PC-3 (cell line): ENCODE measurements around the gene KCNQ1. TPM values are rescaled to one million over a fixed set of nuclear protein-coding genes. Genes with fewer than 3 reads are reported as not detected.

ENCODE experiments used
- ATAC-seq: fragments of 200-7000 bp; cut with Tn5 transposase; 2 replicates; pipeline ENCODE4 v1.9.1; 2020; ENCODE audit warnings: mild to moderate bottlenecking, moderate library complexity
- BruUV-seq: library from RNA; stranded (reverse); fragments of 400-500 nt; replicated peaks from 2 replicates; lab custom pipeline; 2021; lab: Mats Ljungman, UMichigan
- CTCF ChIA-PET: fragments of 300-600 bp; sonication (Branson Sonifier 250); formaldehyde crosslinking; loops from one replicate; lab custom pipeline; 2022; ENCODE audit warnings: antibody characterized with exemption; lab: Charles Lee
- POLR2A ChIA-PET: fragments of 300-600 bp; sonication (Branson Sonifier 250); formaldehyde crosslinking; loops from one replicate; lab custom pipeline; 2022; ENCODE audit warnings: antibody characterized with exemption; ENCODE audit not compliant: unreplicated experiment; lab: Charles Lee
- DNase-seq: peaks from one replicate; pipeline ENCODE4 v3.0.0-alpha.2; 2015
- H2AFZ ChIP-seq: fragments of 300-600 bp; sonication (generic); 2 replicates; pipeline ENCODE4 v1.6.0; 2016; ENCODE audit warnings: antibody characterized with exemption, low read length
- H3F3A ChIP-seq: fragments of 300-600 bp; sonication (generic); one replicate; pipeline ENCODE4 v1.6.0; 2017; ENCODE audit warnings: antibody characterized with exemption, low read length, control low read depth, mild to moderate bottlenecking; ENCODE audit not compliant: unreplicated experiment
- H3K27ac ChIP-seq: fragments of 300-600 bp; sonication (generic); 2 replicates; pipeline ENCODE4 v1.5.1; 2016; ENCODE audit warnings: mild to moderate bottlenecking, low read length
- H3K27me3 ChIP-seq: fragments of 300-600 bp; sonication (generic); 2 replicates; pipeline ENCODE4 v1.6.1; 2016; ENCODE audit warnings: low read length, mixed read lengths
- H3K36me3 ChIP-seq: fragments of 300-600 bp; sonication (generic); 2 replicates; pipeline ENCODE4 v1.6.1; 2016; ENCODE audit warnings: low read depth, mixed run types, low read length, mixed read lengths
- H3K4me1 ChIP-seq: fragments of 300-600 bp; sonication (generic); 2 replicates; pipeline ENCODE4 v1.5.1; 2016; ENCODE audit warnings: low read length; ENCODE audit not compliant: insufficient read depth
- H3K4me2 ChIP-seq: fragments of 300-600 bp; sonication (generic); 2 replicates; pipeline ENCODE4 v1.6.0; 2016; ENCODE audit warnings: low read length
- H3K4me3 ChIP-seq: fragments of 300-600 bp; sonication (generic); 2 replicates; pipeline ENCODE4 v1.5.1; 2016; ENCODE audit warnings: mild to moderate bottlenecking, low read length, mixed read lengths
- H3K79me2 ChIP-seq: fragments of 300-600 bp; sonication (generic); 2 replicates; pipeline ENCODE4 v1.6.1; 2017; ENCODE audit warnings: low read length, mixed read lengths
- H3K9ac ChIP-seq: fragments of 300-600 bp; sonication (generic); 2 replicates; pipeline ENCODE4 v1.6.0; 2016; ENCODE audit warnings: mild to moderate bottlenecking, low read length
- H3K9me2 ChIP-seq: fragments of 300-600 bp; sonication (generic); replicated peaks from 2 replicates; pipeline ENCODE4 v1.6.1; 2016; ENCODE audit warnings: mixed run types, low read length, mixed read lengths
- H3K9me3 ChIP-seq: fragments of 300-600 bp; sonication (generic); 2 replicates; pipeline ENCODE4 v1.6.1; 2016; ENCODE audit warnings: low read length, mixed read lengths
- H4K20me1 ChIP-seq: fragments of 300-600 bp; sonication (generic); 2 replicates; pipeline ENCODE4 v1.6.1; 2016; ENCODE audit warnings: low read length, mixed read lengths
- CTCF ChIP-seq: fragments of 300-600 bp; sonication (generic); conservative IDR thresholded peaks from 2 replicates; pipeline ENCODE4 v1.5.1; 2017; ENCODE audit warnings: antibody characterized with exemption, low read depth, mild to moderate bottlenecking, low read length
- EZH2 ChIP-seq: fragments of 300-600 bp; sonication (generic); IDR thresholded peaks from one replicate; pipeline ENCODE4 v1.6.1; 2017; ENCODE audit warnings: antibody characterized with exemption, mild to moderate bottlenecking, low read length; ENCODE audit not compliant: unreplicated experiment
- EZH2phosphoT487 ChIP-seq: fragments of 300-600 bp; sonication (generic); IDR thresholded peaks from 2 replicates; pipeline ENCODE4 v1.6.1; 2018; ENCODE audit warnings: mild to moderate bottlenecking, antibody characterized with exemption, low read length, borderline replicate concordance
- intact Hi-C: fragments of 100-400 bp; cut with micrococcal nuclease; formaldehyde crosslinking; loops from 2 replicates; pipeline ENCODE4 v1.9.0; 2023
- total RNA-seq: library from RNA; depleted of rRNA; stranded (reverse); fragments of >200 nt; gene quantifications from 2 replicates; pipeline ENCODE4 v1.2.3, GENCODE V29; 2014

KCNQ1 gene
- total RNA-seq, 1 experiment from 2014 or later = 0.40 TPM

GRCh38 chr11:2570211-2570811 is 125.5 kb downstream of the KCNQ1 start:
- Histone ChIP-seq H3K4me1 (no peaks in the 10 kb centered on the region), H3K9me2 (no peaks in the 10 kb centered on the region), H3K4me2 (no peak overlapping the region), H3K36me3 (no peaks in the 10 kb centered on the region), H2AFZ (no peak overlapping the region), H3K27me3 (no peaks in the 10 kb centered on the region), H3K9ac (no peak overlapping the region), H3K4me3 (no peak overlapping the region), H3F3A (no peaks in the 10 kb centered on the region), H3K27ac (no peak overlapping the region), H3K9me3 (no peaks in the 10 kb centered on the region), H4K20me1 (no peaks in the 10 kb centered on the region), H3K79me2 (no peaks in the 10 kb centered on the region)
- ChIA-PET CTCF (no interaction called here), POLR2A (no interaction called here)
- DNase-seq (no peak), ATAC-seq (no peak)
- TF ChIP-seq EZH2 (no peak), EZH2phosphoT487 (no peak), CTCF (no peak)
- intact Hi-C loops = no loop called here
- no TSS peak for BruUV-seq

DNA sequence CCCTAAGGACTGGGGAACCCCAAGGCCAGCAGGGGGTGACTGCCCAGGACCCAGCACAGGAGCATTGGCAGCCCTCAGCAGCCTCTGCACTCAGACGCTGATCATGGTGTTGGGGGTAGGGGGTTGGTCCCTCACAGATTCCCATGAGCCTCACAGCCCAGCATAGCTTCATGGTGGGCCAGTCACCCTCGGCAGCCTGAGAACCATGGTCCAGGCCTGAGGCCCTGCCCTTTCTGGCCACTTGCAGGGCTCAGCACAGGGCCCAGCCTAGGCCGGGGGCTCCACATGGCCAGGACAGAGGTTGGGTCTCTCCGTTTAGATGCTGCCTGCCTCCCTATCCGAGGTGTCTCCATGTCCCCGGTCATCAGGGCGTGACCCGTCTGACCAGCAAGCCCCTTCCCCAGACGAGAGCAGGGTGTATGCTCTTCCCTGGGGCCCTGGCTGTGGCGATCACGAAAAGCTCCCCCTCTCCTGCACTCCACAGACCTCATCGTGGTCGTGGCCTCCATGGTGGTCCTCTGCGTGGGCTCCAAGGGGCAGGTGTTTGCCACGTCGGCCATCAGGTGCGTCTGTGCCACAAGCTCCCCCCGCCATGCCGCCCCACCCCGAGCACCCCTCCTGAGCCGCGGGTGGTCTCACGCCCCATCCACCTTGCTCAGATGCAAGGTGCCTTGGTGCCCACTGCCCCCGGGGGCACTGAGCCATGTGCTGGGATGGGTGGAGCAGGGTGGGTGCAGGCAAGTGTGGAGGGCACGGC is 126.2 kb downstream of the KCNQ1 start:
- no peaks in the 10 kb centered on the region for H3K79me2 ChIP-seq
- no peak overlapping the region for H3K9ac ChIP-seq
- no peaks in the 10 kb centered on the region for H3F3A ChIP-seq
- no peak overlapping the region for H3K4me2 ChIP-seq
- TF ChIP-seq EZH2phosphoT487 = no peak
- ChIA-PET POLR2A (no interaction called here), CTCF (no interaction called here)
- ATAC-seq (no peak), DNase-seq (no peak)
- H4K20me1 ChIP-seq = no peaks in the 10 kb centered on the region
- H2AFZ ChIP-seq = no peak overlapping the region
- H3K27ac ChIP-seq = no peak overlapping the region
- H3K4me3 ChIP-seq = no peak overlapping the region
- H3K27me3 ChIP-seq = no peaks in the 10 kb centered on the region
- H3K9me3 ChIP-seq = no peaks in the 10 kb centered on the region
- H3K4me1 ChIP-seq = no peaks in the 10 kb centered on the region
- no peaks in the 10 kb centered on the region for H3K9me2 ChIP-seq
- H3K36me3 ChIP-seq = no peaks in the 10 kb centered on the region
- no TSS peak for BruUV-seq
- intact Hi-C loops = no loop called here

- Histone ChIP-seq H2AFZ (no peak overlapping the region), H4K20me1 (no peaks in the 10 kb centered on the region), H3K79me2 (no peaks in the 10 kb centered on the region), H3F3A (no peaks in the 10 kb centered on the region), H3K9ac (no peak overlapping the region), H3K9me3 (no peaks in the 10 kb centered on the region), H3K27ac (no peak overlapping the region), H3K36me3 (no peaks in the 10 kb centered on the region), H3K4me2 (no peak overlapping the region), H3K9me2 (no peaks in the 10 kb centered on the region), H3K4me3 (no peak overlapping the region), H3K4me1 (no peaks in the 10 kb centered on the region), H3K27me3 (no peaks in the 10 kb centered on the region)
- ChIA-PET POLR2A (no interaction called here), CTCF (no interaction called here)
- intact Hi-C loops = no loop called here
- DNase-seq (no peak), ATAC-seq (no peak)
- TF ChIP-seq EZH2phosphoT487 (no peak), EZH2 (no peak), CTCF (no peak)
- no TSS peak for BruUV-seq
Measured at GRCh38 chr11:2571598-2572281, 126.9 kb downstream of the KCNQ1 start.
